Measurements from ENCODE around the gene MAPK12. TPM values are rescaled to one million over a fixed set of nuclear protein-coding genes. Genes with fewer than 3 reads are reported as not detected.

Gene MAPK12
- total and polyA plus RNA-seq, 2 donors (not counting 1 experiment from before 2014, with no cell fraction given), result 16.4 to 30.1 TPM

DNA sequence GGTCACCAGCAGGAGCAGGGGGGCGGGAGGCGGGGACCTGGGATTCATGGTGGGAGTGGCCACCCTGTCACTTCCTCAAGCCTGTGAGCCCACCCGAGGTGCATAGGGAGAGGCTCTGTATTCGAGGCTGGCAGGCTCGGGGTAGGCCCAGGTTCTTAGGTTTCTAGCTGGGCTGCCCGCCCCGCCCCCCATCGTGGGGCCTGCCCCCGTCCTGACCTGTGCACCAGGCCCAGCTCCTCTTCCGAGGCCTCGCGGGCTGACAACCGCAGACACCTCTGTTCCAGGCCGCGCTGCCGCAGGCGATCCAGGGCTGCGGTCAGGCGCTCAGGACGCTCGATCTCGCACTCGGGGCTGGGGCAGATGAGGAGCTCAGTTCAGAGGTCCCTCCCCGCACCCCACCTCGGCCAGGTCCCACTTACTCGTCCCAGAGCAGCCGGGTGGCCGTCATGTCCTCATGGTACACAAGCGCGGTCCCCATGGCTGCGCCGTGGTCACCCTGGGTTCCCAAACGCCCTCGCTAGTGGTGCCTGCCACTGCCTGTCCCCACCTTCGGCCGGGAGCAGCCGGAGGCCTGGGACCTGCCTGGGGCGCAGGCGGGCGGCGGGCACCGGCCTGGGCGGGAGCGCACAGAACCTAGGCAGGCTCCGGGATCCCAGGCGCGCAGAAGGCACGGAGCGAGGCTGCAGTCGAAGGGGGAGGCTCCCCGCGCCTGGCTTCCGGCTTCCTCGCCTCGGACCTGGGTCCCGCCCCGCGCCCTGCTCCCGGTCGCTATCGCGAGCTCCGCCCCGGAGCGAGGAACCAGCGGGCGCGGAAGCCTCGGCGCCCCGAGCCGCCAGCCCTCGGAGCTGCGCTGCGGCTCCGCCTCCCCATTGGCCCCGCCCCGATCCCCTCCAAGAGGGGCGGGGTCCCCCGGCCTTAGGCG, 10.7 kb downstream of the MAPK12 start, which contains the start of gene HDAC10:
HDAC10 (minus strand) TSS at position 711 of the 922 bp plus-strand sequence; CDS start at position 478, 233 bp downstream.
- Histone ChIP-seq H3K79me2 (ENCODE audit: control insufficient read depth, insufficient read depth, low read length) (peaks cover 18% of the 10 kb centered on the region), H3K4me2 (ENCODE audit: extremely low read depth, insufficient read depth, low read length) (peak within 1 kb of the TSS; percentile 91), H3K9ac (ENCODE audit: insufficient read depth, low read length) (peak within 1 kb of the TSS; percentile 72), H3K9me3 (ENCODE audit: control insufficient read depth, insufficient read depth, low read depth, low read length) (no peaks in the 10 kb centered on the region), H2AFZ (ENCODE audit: low read length) (peak within 1 kb of the TSS; percentile 62), H3K36me3 (ENCODE audit: control insufficient read depth, insufficient read depth, low read length) (peaks cover 33% of the 10 kb centered on the region), H3K4me3 (replicated peaks in 1 of 4; ENCODE audit: control extremely low read depth in 1 of 4, insufficient read depth in 1 of 4, low read depth in 3 of 4, low read length in 4 of 4) (peak within 1 kb of the TSS; percentile 62 to 85 (median 79)), H3K27me3 (ENCODE audit: control insufficient read depth, insufficient read depth, low read length) (no peaks in the 10 kb centered on the region), H3K4me1 (ENCODE audit: control insufficient read depth, extremely low read depth, insufficient read depth, low read length) (peaks cover 8% of the 10 kb centered on the region), H4K20me1 (ENCODE audit: control insufficient read depth, extremely low read depth, insufficient read depth, low read length) (no peaks in the 10 kb centered on the region), H3K27ac (ENCODE audit: insufficient read depth, low read length) (peak within 1 kb of the TSS; percentile 75)
- peak; percentile 72 to 75 for DNase-seq (ENCODE audit: low read depth in 2 of 2)
- TF ChIP-seq, protein P1, sequence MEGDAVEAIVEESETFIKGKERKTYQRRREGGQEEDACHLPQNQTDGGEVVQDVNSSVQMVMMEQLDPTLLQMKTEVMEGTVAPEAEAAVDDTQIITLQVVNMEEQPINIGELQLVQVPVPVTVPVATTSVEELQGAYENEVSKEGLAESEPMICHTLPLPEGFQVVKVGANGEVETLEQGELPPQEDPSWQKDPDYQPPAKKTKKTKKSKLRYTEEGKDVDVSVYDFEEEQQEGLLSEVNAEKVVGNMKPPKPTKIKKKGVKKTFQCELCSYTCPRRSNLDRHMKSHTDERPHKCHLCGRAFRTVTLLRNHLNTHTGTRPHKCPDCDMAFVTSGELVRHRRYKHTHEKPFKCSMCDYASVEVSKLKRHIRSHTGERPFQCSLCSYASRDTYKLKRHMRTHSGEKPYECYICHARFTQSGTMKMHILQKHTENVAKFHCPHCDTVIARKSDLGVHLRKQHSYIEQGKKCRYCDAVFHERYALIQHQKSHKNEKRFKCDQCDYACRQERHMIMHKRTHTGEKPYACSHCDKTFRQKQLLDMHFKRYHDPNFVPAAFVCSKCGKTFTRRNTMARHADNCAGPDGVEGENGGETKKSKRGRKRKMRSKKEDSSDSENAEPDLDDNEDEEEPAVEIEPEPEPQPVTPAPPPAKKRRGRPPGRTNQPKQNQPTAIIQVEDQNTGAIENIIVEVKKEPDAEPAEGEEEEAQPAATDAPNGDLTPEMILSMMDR (conservative IDR thresholded peaks at IDR 0.05 in 1 of 2, IDR thresholded peaks at IDR 0.05 in 1 of 2; ENCODE audit: low read depth in 1 of 2, low read length in 2 of 2), result no peak
- TF ChIP-seq EZH2 (IDR thresholded peaks at IDR 0.05; ENCODE audit: low read length, missing control alignments), result no peak

DNA sequence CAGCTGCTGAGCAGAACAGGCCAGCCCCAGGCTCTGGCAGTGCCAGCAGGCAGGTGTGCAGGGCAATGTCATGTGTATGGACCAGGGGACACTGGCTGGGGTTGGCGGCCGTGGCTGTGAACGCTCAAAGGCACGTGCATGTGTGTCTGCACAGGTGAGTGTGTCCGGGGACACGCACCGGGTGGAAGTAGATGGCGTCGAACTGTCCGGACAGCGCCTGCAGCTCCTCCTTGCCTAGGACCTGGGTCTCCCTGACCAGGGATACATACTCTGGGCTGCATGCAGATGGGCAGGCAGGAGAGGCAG, 11.3 kb downstream of the MAPK12 start:
- Histone ChIP-seq H3K4me2 (ENCODE audit: extremely low read depth, insufficient read depth, low read length) (peak overlapping the region; percentile 91), H3K79me2 (ENCODE audit: control insufficient read depth, insufficient read depth, low read length) (peaks cover 23% of the 10 kb centered on the region), H3K9ac (ENCODE audit: insufficient read depth, low read length) (peak overlapping the region; percentile 72), H2AFZ (ENCODE audit: low read length) (no peak overlapping the region), H3K36me3 (ENCODE audit: control insufficient read depth, insufficient read depth, low read length) (peaks cover 37% of the 10 kb centered on the region), H3K4me1 (ENCODE audit: control insufficient read depth, extremely low read depth, insufficient read depth, low read length) (peaks cover 13% of the 10 kb centered on the region), H3K9me3 (ENCODE audit: control insufficient read depth, insufficient read depth, low read depth, low read length) (no peaks in the 10 kb centered on the region), H4K20me1 (ENCODE audit: control insufficient read depth, extremely low read depth, insufficient read depth, low read length) (no peaks in the 10 kb centered on the region), H3K4me3 (replicated peaks in 1 of 4; ENCODE audit: control extremely low read depth in 1 of 4, insufficient read depth in 1 of 4, low read depth in 3 of 4, low read length in 4 of 4) (peak overlapping the region; percentile 62 to 85 (median 79)), H3K27ac (ENCODE audit: insufficient read depth, low read length) (peak overlapping the region; percentile 75), H3K27me3 (ENCODE audit: control insufficient read depth, insufficient read depth, low read length) (no peaks in the 10 kb centered on the region)
- no peak for DNase-seq (ENCODE audit: low read depth in 2 of 2)
- TF ChIP-seq, protein P1 (conservative IDR thresholded peaks at IDR 0.05 in 1 of 2, IDR thresholded peaks at IDR 0.05 in 1 of 2; ENCODE audit: low read depth in 1 of 2, low read length in 2 of 2), result no peak
- no peak for TF ChIP-seq EZH2 (IDR thresholded peaks at IDR 0.05; ENCODE audit: low read length, missing control alignments)

DNA sequence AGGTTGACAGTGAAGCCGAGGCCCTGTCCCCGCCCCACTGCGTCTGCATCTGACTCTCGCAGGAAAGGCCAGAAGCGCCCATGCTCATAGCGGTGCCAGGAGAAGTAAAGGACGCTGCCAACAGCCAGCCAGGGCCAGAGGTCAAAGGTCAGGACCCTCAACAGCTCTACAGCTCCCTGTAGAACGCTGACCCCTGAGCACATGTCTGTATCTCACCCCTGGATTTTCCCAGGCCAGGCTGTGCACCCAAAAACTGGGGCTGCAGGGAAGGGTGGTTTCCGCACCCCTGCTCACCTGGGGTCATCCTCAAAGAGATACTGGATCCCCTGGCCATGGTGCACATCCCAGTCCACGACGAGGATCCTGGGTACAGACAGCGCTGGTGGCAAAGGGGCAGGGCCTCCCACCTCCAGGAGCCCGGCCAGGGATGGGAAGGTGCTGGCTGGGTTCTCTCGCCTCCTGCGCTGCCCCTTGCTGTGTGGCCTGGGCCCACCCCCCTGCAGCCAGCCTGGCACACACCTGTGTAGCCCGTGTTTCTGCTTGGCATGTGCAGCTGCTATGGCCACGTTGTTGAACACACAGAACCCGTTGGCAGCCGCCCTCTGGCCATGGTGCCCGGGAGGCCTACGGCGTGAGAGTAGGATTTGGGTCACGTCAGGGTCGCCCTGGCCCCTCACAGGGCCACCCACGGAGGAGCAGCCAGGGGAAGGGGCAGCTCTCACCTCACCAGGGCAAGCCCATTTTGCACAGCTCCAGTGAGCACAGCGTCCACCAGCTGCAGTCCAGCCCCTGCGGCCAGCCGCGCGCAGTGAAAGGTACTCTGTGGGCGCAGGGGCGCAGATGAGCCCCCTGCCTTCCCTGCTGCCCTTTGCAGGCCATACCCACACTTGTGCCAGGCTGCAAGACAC, 11.9 kb downstream of the MAPK12 start:
- Histone ChIP-seq H3K9me3 (ENCODE audit: control insufficient read depth, insufficient read depth, low read depth, low read length) (no peaks in the 10 kb centered on the region), H4K20me1 (ENCODE audit: control insufficient read depth, extremely low read depth, insufficient read depth, low read length) (no peaks in the 10 kb centered on the region), H3K4me1 (ENCODE audit: control insufficient read depth, extremely low read depth, insufficient read depth, low read length) (peaks cover 13% of the 10 kb centered on the region), H3K79me2 (ENCODE audit: control insufficient read depth, insufficient read depth, low read length) (peaks cover 25% of the 10 kb centered on the region), H3K9ac (ENCODE audit: insufficient read depth, low read length) (no peak overlapping the region), H3K27me3 (ENCODE audit: control insufficient read depth, insufficient read depth, low read length) (no peaks in the 10 kb centered on the region), H2AFZ (ENCODE audit: low read length) (no peak overlapping the region), H3K4me2 (ENCODE audit: extremely low read depth, insufficient read depth, low read length) (peak overlapping the region; percentile 91), H3K27ac (ENCODE audit: insufficient read depth, low read length) (no peak overlapping the region), H3K4me3 (replicated peaks in 1 of 4; ENCODE audit: control extremely low read depth in 1 of 4, insufficient read depth in 1 of 4, low read depth in 3 of 4, low read length in 4 of 4) (peak overlapping the region in 3 of 4 experiments; percentile 62 to 81 (median 77)), H3K36me3 (ENCODE audit: control insufficient read depth, insufficient read depth, low read length) (peaks cover 33% of the 10 kb centered on the region)
- no peak for DNase-seq (ENCODE audit: low read depth in 2 of 2)
- no peak for TF ChIP-seq EZH2 (IDR thresholded peaks at IDR 0.05; ENCODE audit: low read length, missing control alignments)
- TF ChIP-seq, protein P1 (conservative IDR thresholded peaks at IDR 0.05 in 1 of 2, IDR thresholded peaks at IDR 0.05 in 1 of 2; ENCODE audit: low read depth in 1 of 2, low read length in 2 of 2), result no peak

All from fibroblast of lung (primary cell).